Panc1 (cell line): ENCODE measurements around the gene RTL1. TPM values are rescaled to one million over a fixed set of nuclear protein-coding genes. Genes with fewer than 3 reads are reported as not detected.

Experiments
- ATAC-seq: fragments of 200-7000 bp; cut with Tn5 transposase; 2 replicates; pipeline ENCODE4 v1.9.1; 2020; ENCODE audit warnings: mild to moderate bottlenecking, moderate library complexity
- Bru-seq: library from RNA; stranded (reverse); fragments of 400-500 nt; gene quantifications from one replicate; lab custom pipeline; 2021; lab: Mats Ljungman, UMichigan
- BruChase-seq, 2 experiments: library from RNA; stranded (reverse); fragments of 400-500 nt; gene quantifications; one replicate each; lab custom pipeline; 2021; lab: Mats Ljungman, UMichigan
- BruUV-seq: library from RNA; stranded (reverse); fragments of 400-500 nt; replicated peaks from 2 replicates; lab custom pipeline; 2021; lab: Mats Ljungman, UMichigan
- CTCF ChIA-PET: fragments of 300-600 bp; sonication (Branson Sonifier 250); formaldehyde crosslinking; loops from one replicate; lab custom pipeline; 2022; ENCODE audit warnings: antibody characterized with exemption; lab: Charles Lee
- POLR2A ChIA-PET: fragments of 300-600 bp; sonication (Branson Sonifier 250); formaldehyde crosslinking; loops from one replicate; lab custom pipeline; 2022; ENCODE audit warnings: antibody characterized with exemption; lab: Charles Lee
- DNase-seq: peaks from one replicate; pipeline ENCODE4 v3.0.0-alpha.2; 2010; ENCODE audit warnings: low read depth, low spot score
- H3K27ac ChIP-seq: 2 replicates; pipeline ENCODE4 v1.5.1; 2011; ENCODE audit warnings: mild to moderate bottlenecking, low read length, inconsistent platforms
- H3K27me3 ChIP-seq: fragments of 200-500 bp; sonication (Bioruptor generic); 2 replicates; pipeline ENCODE4 v1.6.0; 2014; ENCODE audit warnings: low read length, inconsistent platforms; ENCODE audit not compliant: control insufficient read depth, insufficient read depth
- H3K36me3 ChIP-seq: fragments of 200-500 bp; sonication (Bioruptor generic); 2 replicates; pipeline ENCODE4 v1.5.1; 2014; ENCODE audit warnings: inconsistent platforms, mild to moderate bottlenecking, low read length, moderate library complexity; ENCODE audit not compliant: control insufficient read depth, insufficient read depth
- H3K4me1 ChIP-seq: 2 replicates; pipeline ENCODE4 v1.5.1; 2011; ENCODE audit warnings: inconsistent platforms, mild to moderate bottlenecking, low read length, moderate library complexity; ENCODE audit not compliant: control insufficient read depth, insufficient read depth
- H3K4me3 ChIP-seq, 2 experiments: 2 replicates each; pipeline ENCODE4 v1.5.1; 2011 to 2012; ENCODE audit warnings: low read depth in 2 of 2, low read length in 2 of 2, mild to moderate bottlenecking in 2 of 2, inconsistent platforms in 1 of 2, moderate library complexity in 1 of 2
- H3K9me3 ChIP-seq: fragments of 200-500 bp; sonication (Bioruptor generic); 2 replicates; pipeline ENCODE4 v1.5.1; 2014; ENCODE audit warnings: low read depth, mild to moderate bottlenecking, inconsistent platforms, low read length, moderate library complexity; ENCODE audit not compliant: control insufficient read depth, insufficient read depth
- POLR2AphosphoS5 ChIP-seq: IDR thresholded peaks from 2 replicates; pipeline ENCODE4 v1.6.1; 2012; ENCODE audit warnings: mild to moderate bottlenecking, low read depth, low read length, moderate library complexity
- SIN3A ChIP-seq: IDR thresholded peaks from 2 replicates; pipeline ENCODE4 v1.6.1; 2012; ENCODE audit warnings: low read depth, mild to moderate bottlenecking, low read length, moderate library complexity, borderline replicate concordance; ENCODE audit not compliant: insufficient read depth
- TCF7L2 ChIP-seq: IDR thresholded peaks from 2 replicates; pipeline ENCODE4 v1.6.1; 2011; ENCODE audit warnings: mild to moderate bottlenecking, low read depth, low read length, inconsistent platforms
- in situ Hi-C: cut with HindIII; loops from 2 replicates; pipeline ENCODE4 v1.10.0; 2016; ENCODE audit warnings: low sequenced_read_pairs, low pct_unique_long_range_greater_than_20kb
- intact Hi-C: fragments of 100-400 bp; cut with micrococcal nuclease; formaldehyde crosslinking; loops from one replicate; pipeline ENCODE4 v1.10.0; 2022; ENCODE audit not compliant: unreplicated experiment
- long read RNA-seq: library from polyadenylated mRNA; unstranded; transcript quantifications from one replicate; pipeline ENCODE4 v2.0.0, GENCODE V29; 2021; ENCODE audit not compliant: unreplicated experiment
- polyA plus RNA-seq: library from polyadenylated mRNA; unstranded; fragments of >200 nt; gene quantifications from one replicate; pipeline ENCODE4 v1.2.1, GENCODE V29; 2012; ENCODE audit warnings: missing spikeins; ENCODE audit not compliant: insufficient read length
- total RNA-seq: library from RNA; stranded (reverse); gene quantifications from one replicate; pipeline ENCODE4 v1.2.1, GENCODE V29; 2021; ENCODE audit not compliant: unreplicated experiment
- TF ChIP-seq, protein P1 (sequence below): fragments of 450-650 bp; IDR thresholded peaks from 2 replicates; pipeline ENCODE4 v1.5.1; 2017; ENCODE audit warnings: mild to moderate bottlenecking
- TF ChIP-seq, protein P2 (sequence below), 2 experiments: IDR thresholded peaks; 2 replicates each; pipeline ENCODE4 v1.6.1; 2011 to 2012; ENCODE audit warnings: low read depth in 2 of 2, control low read depth in 1 of 2, low read length in 1 of 2, mild to moderate bottlenecking in 1 of 2, moderate library complexity in 1 of 2; ENCODE audit not compliant: insufficient read depth in 1 of 2

Gene RTL1
- total RNA-seq (not detected), Bru-seq, nascent RNA (not detected), BruChase-seq, experiment 1, labeled RNA remaining after a 2-hour chase (not detected), BruChase-seq, experiment 2, labeled RNA remaining after a 6-hour chase (not detected)
- 0.05 TPM for polyA plus RNA-seq
- long read RNA-seq = 0 reads

DNA sequence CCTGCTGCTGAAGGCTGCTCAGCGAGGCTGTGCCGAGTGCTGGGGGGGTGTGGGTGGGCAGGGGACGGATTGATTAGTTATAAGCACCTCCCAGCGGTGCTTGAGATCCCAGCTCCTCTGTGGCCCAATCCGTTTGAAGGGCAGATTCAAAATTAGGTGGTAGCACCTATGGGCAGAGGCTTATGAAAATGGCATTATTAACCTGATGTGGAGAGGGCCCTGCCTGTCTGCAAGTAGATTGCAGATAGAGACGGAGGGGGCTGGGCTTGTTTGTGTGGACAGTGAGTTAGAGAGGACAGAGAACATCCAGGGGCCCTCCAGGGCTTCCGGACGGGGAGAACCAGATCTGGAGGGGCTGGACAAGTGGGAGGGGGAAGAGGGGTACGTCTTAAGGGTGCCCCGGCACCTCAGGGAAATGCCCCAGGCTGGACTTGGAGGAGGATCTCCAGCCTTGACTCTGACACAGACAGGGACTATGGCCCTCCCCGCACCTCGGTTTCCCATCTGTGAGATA is at the start of gene RTL1:
TSS of gene RTL1 (minus strand) at position 51 of the 514 bp plus-strand sequence. CDS start 18,934 bp downstream, outside the sequence.
- H3K4me1 ChIP-seq = no peaks in the 10 kb centered on the region
- no peaks in the 10 kb centered on the region for H3K36me3 ChIP-seq
- intact Hi-C loops (no loop called here), in situ Hi-C loops (no loop called here)
- POLR2A ChIA-PET = no interaction called here
- ATAC-seq (no peak; the same call in 1 of the 2 replicates), DNase-seq (no peak)
- no peak within 1 kb of the TSS for H3K4me3 ChIP-seq
- no TSS peak for BruUV-seq
- no peaks in the 10 kb centered on the region for H3K27me3 ChIP-seq
- CTCF ChIA-PET = no interaction called here
- TF ChIP-seq, protein P1, sequence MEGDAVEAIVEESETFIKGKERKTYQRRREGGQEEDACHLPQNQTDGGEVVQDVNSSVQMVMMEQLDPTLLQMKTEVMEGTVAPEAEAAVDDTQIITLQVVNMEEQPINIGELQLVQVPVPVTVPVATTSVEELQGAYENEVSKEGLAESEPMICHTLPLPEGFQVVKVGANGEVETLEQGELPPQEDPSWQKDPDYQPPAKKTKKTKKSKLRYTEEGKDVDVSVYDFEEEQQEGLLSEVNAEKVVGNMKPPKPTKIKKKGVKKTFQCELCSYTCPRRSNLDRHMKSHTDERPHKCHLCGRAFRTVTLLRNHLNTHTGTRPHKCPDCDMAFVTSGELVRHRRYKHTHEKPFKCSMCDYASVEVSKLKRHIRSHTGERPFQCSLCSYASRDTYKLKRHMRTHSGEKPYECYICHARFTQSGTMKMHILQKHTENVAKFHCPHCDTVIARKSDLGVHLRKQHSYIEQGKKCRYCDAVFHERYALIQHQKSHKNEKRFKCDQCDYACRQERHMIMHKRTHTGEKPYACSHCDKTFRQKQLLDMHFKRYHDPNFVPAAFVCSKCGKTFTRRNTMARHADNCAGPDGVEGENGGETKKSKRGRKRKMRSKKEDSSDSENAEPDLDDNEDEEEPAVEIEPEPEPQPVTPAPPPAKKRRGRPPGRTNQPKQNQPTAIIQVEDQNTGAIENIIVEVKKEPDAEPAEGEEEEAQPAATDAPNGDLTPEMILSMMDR = no peak
- TF ChIP-seq, protein P2, sequence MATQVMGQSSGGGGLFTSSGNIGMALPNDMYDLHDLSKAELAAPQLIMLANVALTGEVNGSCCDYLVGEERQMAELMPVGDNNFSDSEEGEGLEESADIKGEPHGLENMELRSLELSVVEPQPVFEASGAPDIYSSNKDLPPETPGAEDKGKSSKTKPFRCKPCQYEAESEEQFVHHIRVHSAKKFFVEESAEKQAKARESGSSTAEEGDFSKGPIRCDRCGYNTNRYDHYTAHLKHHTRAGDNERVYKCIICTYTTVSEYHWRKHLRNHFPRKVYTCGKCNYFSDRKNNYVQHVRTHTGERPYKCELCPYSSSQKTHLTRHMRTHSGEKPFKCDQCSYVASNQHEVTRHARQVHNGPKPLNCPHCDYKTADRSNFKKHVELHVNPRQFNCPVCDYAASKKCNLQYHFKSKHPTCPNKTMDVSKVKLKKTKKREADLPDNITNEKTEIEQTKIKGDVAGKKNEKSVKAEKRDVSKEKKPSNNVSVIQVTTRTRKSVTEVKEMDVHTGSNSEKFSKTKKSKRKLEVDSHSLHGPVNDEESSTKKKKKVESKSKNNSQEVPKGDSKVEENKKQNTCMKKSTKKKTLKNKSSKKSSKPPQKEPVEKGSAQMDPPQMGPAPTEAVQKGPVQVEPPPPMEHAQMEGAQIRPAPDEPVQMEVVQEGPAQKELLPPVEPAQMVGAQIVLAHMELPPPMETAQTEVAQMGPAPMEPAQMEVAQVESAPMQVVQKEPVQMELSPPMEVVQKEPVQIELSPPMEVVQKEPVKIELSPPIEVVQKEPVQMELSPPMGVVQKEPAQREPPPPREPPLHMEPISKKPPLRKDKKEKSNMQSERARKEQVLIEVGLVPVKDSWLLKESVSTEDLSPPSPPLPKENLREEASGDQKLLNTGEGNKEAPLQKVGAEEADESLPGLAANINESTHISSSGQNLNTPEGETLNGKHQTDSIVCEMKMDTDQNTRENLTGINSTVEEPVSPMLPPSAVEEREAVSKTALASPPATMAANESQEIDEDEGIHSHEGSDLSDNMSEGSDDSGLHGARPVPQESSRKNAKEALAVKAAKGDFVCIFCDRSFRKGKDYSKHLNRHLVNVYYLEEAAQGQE (IDR thresholded peaks at IDR 0.05; ENCODE audit: insufficient read depth in 1 of 2, low read depth in 2 of 2, low read length in 1 of 2) = no peak
- TF ChIP-seq TCF7L2 (no peak), POLR2AphosphoS5 (no peak), SIN3A (no peak)
- H3K9me3 ChIP-seq = no peaks in the 10 kb centered on the region
- H3K27ac ChIP-seq = no peak within 1 kb of the TSS

DNA sequence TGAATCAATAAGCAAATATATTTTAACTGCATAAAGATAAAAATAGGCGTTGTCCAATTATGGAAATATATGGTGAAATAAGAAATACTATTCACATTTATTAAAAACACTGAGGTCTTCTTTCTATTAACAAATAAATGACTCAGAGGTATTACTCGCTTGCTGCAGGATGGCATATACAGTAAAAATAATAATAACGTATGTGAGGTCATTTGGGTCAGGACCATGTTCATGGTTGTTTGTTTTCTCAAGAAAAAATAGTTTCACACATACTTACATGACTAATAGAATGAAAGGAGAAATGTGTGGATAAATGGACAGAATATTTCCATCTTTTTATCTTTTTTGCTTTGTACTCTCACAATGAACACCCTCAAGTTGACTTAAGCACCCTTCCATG is 46.5 kb upstream of the RTL1 start:
- Histone ChIP-seq H3K4me1 (no peaks in the 10 kb centered on the region), H3K36me3 (no peaks in the 10 kb centered on the region), H3K9me3 (no peaks in the 10 kb centered on the region), H3K4me3 (no peak overlapping the region), H3K27me3 (no peaks in the 10 kb centered on the region), H3K27ac (no peak overlapping the region)
- no peak for TF ChIP-seq POLR2AphosphoS5
- no peak for TF ChIP-seq TCF7L2
- ChIA-PET POLR2A (no interaction called here), CTCF (no interaction called here)
- DNase-seq = no peak
- intact Hi-C loops = no loop called here
- no TSS peak for BruUV-seq
- in situ Hi-C loops = no loop called here
- no peak for ATAC-seq

DNA sequence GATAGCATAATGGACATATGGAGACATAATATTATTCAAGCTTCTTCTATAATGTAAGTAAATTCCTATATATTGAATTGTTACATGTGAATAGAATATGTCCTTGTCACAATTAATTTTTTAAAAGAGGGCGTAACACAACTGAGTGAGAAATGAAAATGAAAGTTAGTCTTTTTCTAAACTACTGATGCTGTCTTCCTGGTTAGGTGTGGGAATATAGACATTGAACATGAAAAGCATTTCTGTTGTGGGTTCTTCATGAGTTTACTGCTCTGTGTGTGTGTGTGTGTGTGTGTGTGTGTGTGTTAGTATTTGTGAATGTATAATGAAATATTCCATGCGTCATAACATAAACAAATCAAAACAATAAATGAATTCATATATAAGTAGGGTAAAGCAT is 40.5 kb upstream of the RTL1 start:
- intact Hi-C loops (no loop called here), in situ Hi-C loops (no loop called here)
- DNase-seq (no peak), ATAC-seq (no peak)
- no peak for TF ChIP-seq TCF7L2
- TF ChIP-seq POLR2AphosphoS5 = no peak
- TF ChIP-seq, protein P2 (IDR thresholded peaks at IDR 0.05; ENCODE audit: insufficient read depth in 1 of 2, low read depth in 2 of 2, low read length in 1 of 2) = no peak
- TF ChIP-seq SIN3A = no peak
- TF ChIP-seq, protein P1 = no peak
- BruUV-seq = no TSS peak
- POLR2A ChIA-PET = no interaction called here
- Histone ChIP-seq H3K4me3 (no peak overlapping the region), H3K4me1 (no peaks in the 10 kb centered on the region), H3K9me3 (no peaks in the 10 kb centered on the region), H3K27me3 (no peaks in the 10 kb centered on the region), H3K36me3 (no peaks in the 10 kb centered on the region), H3K27ac (no peak overlapping the region)
- CTCF ChIA-PET = no interaction called here
